MCF 10A (cell line): ENCODE data around the gene PGLYRP4. TPM values are rescaled to one million over a fixed set of nuclear protein-coding genes. Genes with fewer than 3 reads are reported as not detected.

Experiments
- BruUV-seq: library from RNA; stranded (reverse); fragments of 400-500 nt; replicated peaks from 2 replicates; lab custom pipeline; 2021; lab: Mats Ljungman, UMichigan
- CTCF ChIA-PET: fragments of 300-600 bp; sonication (Branson Sonifier 250); formaldehyde crosslinking; extraction: SDS; loops from one replicate; lab custom pipeline; 2021; ENCODE audit warnings: antibody characterized with exemption, inconsistent platforms; lab: Yijun Ruan, JAX
- POLR2A ChIA-PET: fragments of 300-600, 350-650 bp; sonication (Branson Sonifier 250); formaldehyde crosslinking; extraction: SDS; loops from one replicate; lab custom pipeline; 2020; ENCODE audit warnings: antibody characterized with exemption, inconsistent platforms; lab: Yijun Ruan, JAX
- DNase-seq: peaks from one replicate; pipeline ENCODE4 v3.0.0-alpha.2; 2018; ENCODE audit not compliant: unreplicated experiment
- H3K27ac Mint-ChIP-seq: one replicate; pipeline ENCODE4 v1.8.0; 2022; ENCODE audit warnings: mild to moderate bottlenecking, low read depth, mixed read lengths; ENCODE audit not compliant: unreplicated experiment
- H3K27me3 Mint-ChIP-seq: one replicate; pipeline ENCODE4 v1.8.0; 2022; ENCODE audit warnings: mixed read lengths; ENCODE audit not compliant: insufficient read depth, unreplicated experiment
- H3K36me3 Mint-ChIP-seq: one replicate; pipeline ENCODE4 v1.8.0; 2022; ENCODE audit warnings: mild to moderate bottlenecking, moderate library complexity, mixed read lengths; ENCODE audit not compliant: insufficient read depth, unreplicated experiment
- H3K4me1 Mint-ChIP-seq: one replicate; pipeline ENCODE4 v1.8.0; 2022; ENCODE audit warnings: mixed read lengths; ENCODE audit not compliant: insufficient read depth, unreplicated experiment
- H3K4me3 Mint-ChIP-seq: one replicate; pipeline ENCODE4 v1.8.0; 2022; ENCODE audit warnings: mild to moderate bottlenecking, moderate library complexity, mixed read lengths; ENCODE audit not compliant: unreplicated experiment
- H3K9me3 Mint-ChIP-seq: one replicate; pipeline ENCODE4 v1.8.0; 2022; ENCODE audit warnings: mixed read lengths; ENCODE audit not compliant: unreplicated experiment
- intact Hi-C: fragments of 100-400 bp; cut with micrococcal nuclease; formaldehyde crosslinking; loops from 2 replicates; pipeline ENCODE4 v1.14.1; 2022
- total RNA-seq: library from RNA; stranded (reverse); gene quantifications from 2 replicates; pipeline ENCODE4 v1.2.3, GENCODE V29; 2022
- TF ChIP-seq, protein P1 (sequence below): fragments of 200-600 bp; IDR thresholded peaks from one replicate; pipeline ENCODE4 v1.8.0; 2022; ENCODE audit warnings: antibody characterized with exemption, mild to moderate bottlenecking; ENCODE audit not compliant: unreplicated experiment

PGLYRP4 gene
- total RNA-seq, 1 experiment from 2014 or later: not detected

DNA sequence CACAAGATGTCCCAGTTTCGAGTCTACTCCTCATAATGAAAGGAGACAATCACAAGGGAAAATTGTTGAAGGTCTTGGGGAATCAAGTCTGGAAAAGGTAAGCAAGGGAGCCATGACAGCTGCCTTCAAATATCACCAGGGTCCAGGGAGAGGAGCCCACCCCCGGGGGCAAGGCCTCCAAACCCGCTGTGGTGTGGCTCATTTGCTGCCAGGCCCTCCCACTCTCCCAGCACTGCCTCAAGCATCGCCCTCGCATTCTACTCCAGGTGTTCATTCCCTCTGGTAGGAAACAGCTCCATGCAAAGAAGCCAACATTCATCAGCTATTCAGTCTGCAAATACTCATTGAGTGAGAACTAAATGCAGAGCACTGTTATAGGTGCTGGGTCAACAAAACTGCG lies 17.6 kb upstream of the PGLYRP4 start:
- no peak overlapping the region for H3K27ac Mint-ChIP-seq
- no TSS peak for BruUV-seq
- H3K36me3 Mint-ChIP-seq: peaks cover 14% of the 10 kb centered on the region
- no peaks in the 10 kb centered on the region for H3K9me3 Mint-ChIP-seq
- H3K4me3 Mint-ChIP-seq: no peak overlapping the region
- POLR2A ChIA-PET: interaction anchor here (1.0 to 5.1 kb wide), 5 partner anchors 9 to 624 kb away, joined by 3 to 46 read pairs (median 3); partner anchors contain the start of genes RPS27, S100A12 and S100A9
- H3K4me1 Mint-ChIP-seq: peaks cover 50% of the 10 kb centered on the region
- CTCF ChIA-PET: interaction anchor here (0.5 to 28.2 kb wide), 8 partner anchors 9 to 130 kb away, joined by 3 to 1438 read pairs (median 10); partner anchors contain the start of genes S100A12, S100A7A and S100A9
- H3K27me3 Mint-ChIP-seq: no peaks in the 10 kb centered on the region
- intact Hi-C loops: no loop called here
- no peak for DNase-seq
- TF ChIP-seq, protein P1, sequence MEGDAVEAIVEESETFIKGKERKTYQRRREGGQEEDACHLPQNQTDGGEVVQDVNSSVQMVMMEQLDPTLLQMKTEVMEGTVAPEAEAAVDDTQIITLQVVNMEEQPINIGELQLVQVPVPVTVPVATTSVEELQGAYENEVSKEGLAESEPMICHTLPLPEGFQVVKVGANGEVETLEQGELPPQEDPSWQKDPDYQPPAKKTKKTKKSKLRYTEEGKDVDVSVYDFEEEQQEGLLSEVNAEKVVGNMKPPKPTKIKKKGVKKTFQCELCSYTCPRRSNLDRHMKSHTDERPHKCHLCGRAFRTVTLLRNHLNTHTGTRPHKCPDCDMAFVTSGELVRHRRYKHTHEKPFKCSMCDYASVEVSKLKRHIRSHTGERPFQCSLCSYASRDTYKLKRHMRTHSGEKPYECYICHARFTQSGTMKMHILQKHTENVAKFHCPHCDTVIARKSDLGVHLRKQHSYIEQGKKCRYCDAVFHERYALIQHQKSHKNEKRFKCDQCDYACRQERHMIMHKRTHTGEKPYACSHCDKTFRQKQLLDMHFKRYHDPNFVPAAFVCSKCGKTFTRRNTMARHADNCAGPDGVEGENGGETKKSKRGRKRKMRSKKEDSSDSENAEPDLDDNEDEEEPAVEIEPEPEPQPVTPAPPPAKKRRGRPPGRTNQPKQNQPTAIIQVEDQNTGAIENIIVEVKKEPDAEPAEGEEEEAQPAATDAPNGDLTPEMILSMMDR: no peak

DNA sequence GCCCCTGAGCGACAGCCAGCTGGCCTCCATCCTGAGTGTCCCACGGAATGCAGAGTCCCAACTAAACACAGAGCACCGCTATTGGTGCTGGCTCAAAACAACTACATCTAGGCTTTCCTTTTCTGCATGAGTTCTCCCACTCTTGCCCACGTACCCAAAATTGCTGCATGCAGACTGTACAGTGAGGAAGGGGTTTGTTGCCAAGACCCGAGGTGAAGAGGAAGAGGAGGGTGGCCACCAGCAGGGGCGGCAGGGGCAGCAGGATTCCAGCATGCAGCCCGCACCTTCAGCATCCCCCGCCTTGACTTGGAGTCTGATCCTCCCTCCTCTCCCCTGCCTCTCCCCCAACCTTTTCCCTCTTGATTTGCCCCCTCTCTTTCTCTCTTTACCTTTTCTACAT lies 17.1 kb upstream of the PGLYRP4 start:
- ChIA-PET POLR2A (interaction anchor here (0.5 to 5.1 kb wide), 13 partner anchors 9 to 625 kb away, joined by 3 to 46 read pairs (median 4); partner anchors contain the start of genes RPS27, S100A12, S100A16 and S100A8), CTCF (interaction anchor here (0.7 to 28.2 kb wide), 10 partner anchors 9 to 489 kb away, joined by 3 to 1438 read pairs (median 5); partner anchors contain the start of genes S100A12, S100A7A and S100A9)
- Mint-ChIP-seq H3K4me3 (peak overlapping the region; percentile 17), H3K36me3 (peaks cover 20% of the 10 kb centered on the region), H3K9me3 (no peaks in the 10 kb centered on the region), H3K4me1 (peaks cover 54% of the 10 kb centered on the region), H3K27ac (peak overlapping the region; percentile 46), H3K27me3 (no peaks in the 10 kb centered on the region)
- no peak for DNase-seq
- TF ChIP-seq, protein P1: no peak
- no TSS peak for BruUV-seq
- intact Hi-C loops: no loop called here

DNA sequence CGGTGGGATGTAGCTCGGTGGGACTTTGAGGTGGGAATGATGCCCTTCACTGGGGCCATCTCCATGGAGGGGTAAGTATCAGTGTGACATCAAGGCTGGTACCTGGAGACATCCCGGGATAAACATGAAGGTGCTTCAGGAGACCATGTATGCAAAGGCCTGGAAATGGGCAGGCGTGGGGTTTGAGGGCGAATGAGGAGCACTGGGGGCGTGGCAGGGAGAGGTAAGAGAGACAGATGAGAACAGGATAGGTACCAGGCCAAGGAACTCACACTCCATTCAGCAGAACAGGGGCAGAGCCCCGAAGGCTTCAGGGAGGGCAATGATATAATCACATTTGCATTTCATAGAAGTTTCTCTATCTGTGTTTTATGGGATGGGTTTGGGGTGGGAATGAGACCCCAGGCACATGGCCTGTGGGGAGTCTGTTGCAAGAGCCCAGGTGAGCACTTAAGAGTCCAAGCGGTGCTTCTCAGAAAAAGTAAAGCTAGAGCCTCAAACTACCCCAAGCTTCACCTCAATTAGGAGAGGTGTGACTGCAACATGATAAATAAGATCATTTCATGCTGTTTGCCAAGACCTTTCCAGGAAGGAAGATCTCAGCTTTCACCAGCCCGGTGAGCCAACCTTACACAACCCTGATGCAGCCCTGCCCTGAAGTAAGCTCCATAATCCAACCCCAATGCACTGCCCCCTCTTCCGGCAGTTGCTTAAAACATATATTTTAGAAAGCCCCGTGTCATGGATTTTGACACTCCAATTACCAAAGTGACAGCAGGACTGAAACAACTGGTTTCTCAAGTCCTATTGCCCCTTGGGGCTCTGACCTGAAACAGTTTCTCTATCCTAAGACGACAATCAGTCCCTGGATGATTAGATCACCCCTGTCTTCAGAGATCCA lies 16.4 kb upstream of the PGLYRP4 start:
- Mint-ChIP-seq H3K27me3 (no peaks in the 10 kb centered on the region), H3K4me1 (peaks cover 61% of the 10 kb centered on the region), H3K4me3 (peak overlapping the region; percentile 17), H3K36me3 (peaks cover 18% of the 10 kb centered on the region), H3K27ac (peak overlapping the region; percentile 46), H3K9me3 (no peaks in the 10 kb centered on the region)
- POLR2A ChIA-PET: interaction anchor here (0.5 to 5.1 kb wide), 15 partner anchors 9 to 626 kb away, joined by 3 to 46 read pairs (median 4); partner anchors contain the start of genes RPS27, S100A12, S100A16 and S100A8
- CTCF ChIA-PET: interaction anchor here (0.5 to 28.2 kb wide), 15 partner anchors 8 to 490 kb away, joined by 3 to 1438 read pairs (median 4); partner anchors contain the start of genes S100A12 and S100A9
- TF ChIP-seq, protein P1: no peak
- no TSS peak for BruUV-seq
- peak; percentile 95 for DNase-seq
- intact Hi-C loops: no loop called here
